GM19438 (cell line): ENCODE measurements around the gene MYNN.

Experiments used
- ATAC-seq: cut with Tn5 transposase; IDR thresholded peaks from one replicate; pipeline ENCODE4 v1.9.1; 2021; ENCODE audit warnings: low read depth; ENCODE audit not compliant: unreplicated experiment

MYNN gene

DNA sequence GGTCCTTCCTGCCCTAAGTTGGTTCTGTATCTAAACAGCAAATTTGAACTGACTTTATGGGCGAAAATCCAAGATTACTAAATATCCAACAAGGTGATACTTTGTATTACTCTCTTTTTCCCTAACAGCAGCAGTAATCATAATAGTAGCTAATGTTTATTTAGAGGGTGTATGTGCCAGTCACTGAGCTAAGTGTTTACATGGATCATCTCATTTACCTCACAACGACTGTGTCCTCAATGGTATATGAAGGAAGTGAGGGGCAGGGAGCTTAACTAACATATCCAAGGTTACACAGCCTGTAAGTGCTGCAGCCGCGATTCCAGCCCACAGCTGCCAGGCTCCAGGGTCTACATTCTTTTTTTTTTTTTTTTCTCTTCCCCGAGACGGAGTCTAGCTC lies 49.8 kb downstream of the MYNN start:
- no peak for ATAC-seq

DNA sequence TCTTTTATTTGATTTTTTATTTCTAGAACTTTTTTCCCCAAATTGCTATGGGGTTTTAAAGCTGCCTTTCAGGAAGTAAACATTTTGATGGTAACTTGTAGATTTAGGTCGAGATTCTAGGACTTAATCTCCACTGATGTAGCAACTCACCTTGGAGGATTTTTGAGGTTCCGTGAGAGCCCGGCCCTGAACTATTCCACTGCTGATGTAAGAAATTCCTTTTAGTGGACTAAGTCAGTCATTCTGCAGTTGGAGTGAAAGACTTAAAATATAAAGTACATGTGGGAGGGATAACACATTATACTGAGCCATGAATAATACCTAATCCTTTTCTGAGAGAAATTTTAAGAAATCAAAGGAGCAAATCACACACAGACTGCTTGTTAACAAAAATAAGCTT lies 52.1 kb downstream of the MYNN start:
- ATAC-seq: no peak

- no peak for ATAC-seq
Observed at GRCh38 chr3:169827712-169828111, 54.5 kb downstream of the MYNN start.

- ATAC-seq: no peak
Observed at GRCh38 chr3:169835533-169835932, 62.3 kb downstream of the MYNN start.

DNA sequence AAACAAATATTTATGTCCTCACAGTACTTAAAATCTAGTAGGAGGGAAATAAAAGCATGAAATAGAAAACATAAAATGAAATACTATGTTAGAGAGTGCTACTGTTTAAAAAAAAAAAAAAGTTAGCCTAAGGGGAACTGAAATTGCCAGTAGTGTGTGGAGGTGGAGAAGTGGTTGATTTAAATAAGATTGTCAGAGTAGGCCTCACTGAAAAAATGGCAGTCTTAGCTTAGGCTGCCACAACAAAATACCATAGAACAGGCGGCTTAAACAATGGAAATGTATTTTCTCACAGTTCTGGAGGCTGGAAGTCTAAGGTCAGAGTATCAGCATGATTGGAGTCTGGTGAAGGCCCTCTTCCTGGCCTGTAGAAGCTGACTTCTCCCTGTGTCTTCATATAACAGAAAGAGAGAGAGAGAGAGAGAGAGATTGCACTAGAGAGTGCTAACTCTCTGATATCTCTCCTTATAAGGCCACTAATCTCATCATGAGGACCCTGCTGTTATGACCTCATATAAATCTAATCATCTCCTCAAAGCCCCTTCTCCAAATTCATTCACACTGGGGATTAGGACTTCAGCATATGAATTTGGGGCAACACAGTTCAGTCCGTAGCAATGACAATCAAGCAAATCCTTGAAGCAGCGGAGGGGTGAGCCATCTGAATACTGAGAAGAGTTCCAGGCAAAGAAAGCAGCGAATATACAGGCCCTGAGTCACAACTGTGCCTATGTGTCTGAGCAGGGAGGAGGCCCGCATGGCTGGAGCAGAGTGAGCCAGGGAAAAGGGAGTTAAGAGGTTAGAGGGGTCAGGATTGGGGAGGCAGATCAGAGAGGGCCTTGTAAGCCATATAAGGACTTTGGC lies 63.1 kb downstream of the MYNN start:
- ATAC-seq: peak; percentile 86

GRCh38 chr3:169836942-169837275 lies 63.7 kb downstream of the MYNN start:
- ATAC-seq: no peak

DNA sequence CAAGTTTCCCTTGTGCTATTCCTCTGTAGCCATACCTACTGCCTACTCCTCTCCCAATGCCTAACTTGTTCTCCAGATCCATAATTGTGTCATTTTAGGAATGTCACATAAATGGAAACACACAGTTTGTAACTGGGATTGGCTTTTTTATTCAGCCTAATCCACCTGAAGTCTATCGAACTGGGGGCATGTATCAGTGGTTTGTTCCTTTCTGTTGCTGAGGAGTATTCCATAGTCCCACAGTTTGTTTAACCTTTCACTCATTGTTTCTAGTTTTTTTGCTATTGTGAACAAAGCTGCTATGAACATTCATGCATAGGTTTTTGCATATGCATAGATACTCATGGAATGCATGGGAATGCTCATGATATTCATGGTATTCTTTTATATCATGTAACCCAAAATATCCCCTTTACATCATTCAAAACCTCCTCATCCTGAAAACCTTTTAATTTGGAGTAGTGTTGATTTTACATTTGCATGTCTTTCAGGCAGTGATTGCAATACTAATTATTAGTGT lies 65.4 kb downstream of the MYNN start:
- no peak for ATAC-seq
